ENCODE data around the gene ACVRL1. TPM values are rescaled to one million over a fixed set of nuclear protein-coding genes. Genes with fewer than 3 reads are reported as not detected.

The ACVRL1 gene
- total RNA-seq, 4 donors from 2014 or later: 2.0 to 71.3 (median 14.5) TPM

DNA sequence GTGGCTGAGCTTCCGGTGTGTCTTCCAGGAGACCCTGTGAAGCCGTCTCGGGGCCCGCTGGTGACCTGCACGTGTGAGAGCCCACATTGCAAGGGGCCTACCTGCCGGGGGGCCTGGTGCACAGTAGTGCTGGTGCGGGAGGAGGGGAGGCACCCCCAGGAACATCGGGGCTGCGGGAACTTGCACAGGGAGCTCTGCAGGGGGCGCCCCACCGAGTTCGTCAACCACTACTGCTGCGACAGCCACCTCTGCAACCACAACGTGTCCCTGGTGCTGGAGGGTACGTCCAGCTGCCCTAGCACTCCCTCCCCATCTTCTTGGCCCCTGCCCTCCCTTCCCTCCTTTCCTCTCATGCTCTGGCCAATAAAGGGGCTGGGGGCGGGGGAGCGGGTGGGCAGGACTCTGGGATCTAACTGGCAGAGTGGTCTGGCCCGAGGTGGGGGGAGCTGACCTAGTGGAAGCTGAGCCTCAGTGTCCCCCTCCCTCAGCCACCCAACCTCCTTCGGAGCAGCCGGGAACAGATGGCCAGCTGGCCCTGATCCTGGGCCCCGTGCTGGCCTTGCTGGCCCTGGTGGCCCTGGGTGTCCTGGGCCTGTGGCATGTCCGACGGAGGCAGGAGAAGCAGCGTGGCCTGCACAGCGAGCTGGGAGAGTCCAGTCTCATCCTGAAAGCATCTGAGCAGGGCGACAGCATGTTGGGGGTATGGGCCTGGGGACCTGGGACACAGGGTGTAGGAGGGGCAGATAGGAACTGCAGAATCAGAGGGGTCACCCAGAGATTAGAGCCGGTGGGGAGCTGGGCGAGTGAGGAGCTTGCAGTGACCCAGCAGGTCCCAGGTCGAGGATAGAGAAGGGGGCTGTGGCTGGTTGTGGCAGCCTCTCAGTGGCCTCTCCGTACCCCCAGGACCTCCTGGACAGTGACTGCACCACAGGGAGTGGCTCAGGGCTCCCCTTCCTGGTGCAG is 6.0 kb downstream of the ACVRL1 start:
- Histone ChIP-seq H3K9me3 (no peaks in the 10 kb centered on the region), H3K4me3 (peak overlapping the region in 2 of 4 donors; percentile 28 to 51), H3K27me3 (peaks cover 0 to 22% (median 0%) of the 10 kb centered on the region in 4 donors), H3K36me3 (peaks cover 0 to 17% (median 0%) of the 10 kb centered on the region in 3 donors), H3K27ac (peak overlapping the region in 3 of 4 donors; percentile 48 to 95 (median 92)), H3K4me1 (peaks cover 8 to 73% (median 31%) of the 10 kb centered on the region in 3 donors)
- DNase-seq: no peak
- 77 to 84% methylated on average over 12 to 13 of the region's 30 CpGs for WGBS, 2 donors
- TF ChIP-seq, protein P1, sequence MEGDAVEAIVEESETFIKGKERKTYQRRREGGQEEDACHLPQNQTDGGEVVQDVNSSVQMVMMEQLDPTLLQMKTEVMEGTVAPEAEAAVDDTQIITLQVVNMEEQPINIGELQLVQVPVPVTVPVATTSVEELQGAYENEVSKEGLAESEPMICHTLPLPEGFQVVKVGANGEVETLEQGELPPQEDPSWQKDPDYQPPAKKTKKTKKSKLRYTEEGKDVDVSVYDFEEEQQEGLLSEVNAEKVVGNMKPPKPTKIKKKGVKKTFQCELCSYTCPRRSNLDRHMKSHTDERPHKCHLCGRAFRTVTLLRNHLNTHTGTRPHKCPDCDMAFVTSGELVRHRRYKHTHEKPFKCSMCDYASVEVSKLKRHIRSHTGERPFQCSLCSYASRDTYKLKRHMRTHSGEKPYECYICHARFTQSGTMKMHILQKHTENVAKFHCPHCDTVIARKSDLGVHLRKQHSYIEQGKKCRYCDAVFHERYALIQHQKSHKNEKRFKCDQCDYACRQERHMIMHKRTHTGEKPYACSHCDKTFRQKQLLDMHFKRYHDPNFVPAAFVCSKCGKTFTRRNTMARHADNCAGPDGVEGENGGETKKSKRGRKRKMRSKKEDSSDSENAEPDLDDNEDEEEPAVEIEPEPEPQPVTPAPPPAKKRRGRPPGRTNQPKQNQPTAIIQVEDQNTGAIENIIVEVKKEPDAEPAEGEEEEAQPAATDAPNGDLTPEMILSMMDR (IDR thresholded peaks at IDR 0.05): no peak
- TF ChIP-seq POLR2A (IDR thresholded peaks at IDR 0.05): no peak
- intact Hi-C loops (cut with DNase I): no loop called here

DNA sequence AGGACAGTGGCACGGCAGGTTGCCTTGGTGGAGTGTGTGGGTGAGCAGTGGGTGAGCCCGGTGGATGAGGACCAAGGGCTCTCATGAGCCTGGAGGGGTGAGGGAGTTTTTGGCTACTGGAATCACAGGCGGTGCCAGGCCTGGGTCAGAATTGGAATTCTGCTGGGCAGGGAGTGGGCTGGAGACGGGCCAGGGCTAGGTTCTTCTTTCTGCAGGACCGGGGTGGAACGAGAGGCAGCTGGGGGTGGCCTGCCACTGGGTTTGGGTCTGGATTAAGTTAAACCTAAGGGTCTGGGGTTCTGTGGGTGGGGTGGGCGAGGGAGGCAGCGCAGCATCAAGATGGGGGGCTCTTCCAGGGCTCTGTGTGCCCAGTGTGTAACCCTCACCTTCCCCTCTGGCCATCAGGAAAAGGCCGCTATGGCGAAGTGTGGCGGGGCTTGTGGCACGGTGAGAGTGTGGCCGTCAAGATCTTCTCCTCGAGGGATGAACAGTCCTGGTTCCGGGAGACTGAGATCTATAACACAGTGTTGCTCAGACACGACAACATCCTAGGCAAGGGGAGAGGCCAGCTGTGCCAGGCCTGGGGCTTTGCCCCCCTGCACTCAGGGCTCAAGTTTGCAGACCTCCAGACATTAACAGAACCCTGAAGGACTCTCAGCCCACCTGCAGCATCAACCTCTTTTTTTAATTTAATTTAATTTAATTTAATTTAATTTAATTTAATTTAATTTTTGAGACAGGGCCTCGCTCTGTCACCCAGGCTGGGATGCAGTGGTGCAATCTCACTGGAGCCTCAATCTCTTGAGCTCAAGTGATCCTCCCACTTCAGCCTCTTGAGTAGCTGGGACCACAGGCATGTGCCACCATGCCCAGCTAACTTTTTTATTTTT is 7.0 kb downstream of the ACVRL1 start:
- H3K27me3 ChIP-seq: peaks cover 0 to 13% (median 0%) of the 10 kb centered on the region in 4 donors
- 79 to 90% methylated on average over 11 to 13 of the region's 17 CpGs for WGBS, 2 donors
- intact Hi-C loops (cut with DNase I): no loop called here
- no peaks in the 10 kb centered on the region for H3K9me3 ChIP-seq
- no peak for DNase-seq
- no peak overlapping the region for H3K4me3 ChIP-seq
- peaks cover 8 to 70% (median 31%) of the 10 kb centered on the region in 3 donors for H3K4me1 ChIP-seq
- peak overlapping the region in 1 of 4 donors; percentile 5 for H3K27ac ChIP-seq
- TF ChIP-seq, protein P1 (IDR thresholded peaks at IDR 0.05): no peak
- TF ChIP-seq POLR2A (IDR thresholded peaks at IDR 0.05): no peak
- H3K36me3 ChIP-seq: peaks cover 0 to 25% (median 0%) of the 10 kb centered on the region in 3 donors

DNA sequence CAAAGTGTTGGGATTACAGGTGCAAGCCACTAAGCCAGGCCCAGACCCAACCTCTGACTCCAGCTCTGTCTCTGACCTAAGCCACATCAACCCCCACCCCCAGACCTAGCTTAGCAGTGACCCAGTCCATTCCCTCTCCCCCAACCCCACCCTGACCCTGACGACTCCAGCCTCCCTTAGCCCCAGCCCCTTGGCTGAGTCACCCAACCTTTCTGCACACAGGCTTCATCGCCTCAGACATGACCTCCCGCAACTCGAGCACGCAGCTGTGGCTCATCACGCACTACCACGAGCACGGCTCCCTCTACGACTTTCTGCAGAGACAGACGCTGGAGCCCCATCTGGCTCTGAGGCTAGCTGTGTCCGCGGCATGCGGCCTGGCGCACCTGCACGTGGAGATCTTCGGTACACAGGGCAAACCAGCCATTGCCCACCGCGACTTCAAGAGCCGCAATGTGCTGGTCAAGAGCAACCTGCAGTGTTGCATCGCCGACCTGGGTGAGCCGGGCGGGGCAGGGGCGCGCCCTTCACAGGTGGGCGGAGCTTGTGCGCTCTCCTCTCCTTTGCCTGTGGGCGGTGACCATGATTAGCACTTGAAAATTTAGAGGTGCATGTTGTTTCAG is 7.8 kb downstream of the ACVRL1 start:
- no peak for TF ChIP-seq POLR2A (IDR thresholded peaks at IDR 0.05)
- TF ChIP-seq, protein P1 (IDR thresholded peaks at IDR 0.05): no peak
- WGBS, 2 donors: 85 to 91% methylated on average over 15 to 20 of the region's 28 CpGs
- peaks cover 8 to 62% (median 31%) of the 10 kb centered on the region in 3 donors for H3K4me1 ChIP-seq
- intact Hi-C loops (cut with DNase I): no loop called here
- no peak for DNase-seq
- H3K27me3 ChIP-seq: peaks cover 0 to 11% (median 0%) of the 10 kb centered on the region in 4 donors
- no peak overlapping the region for H3K4me3 ChIP-seq
- no peaks in the 10 kb centered on the region for H3K9me3 ChIP-seq
- H3K27ac ChIP-seq: no peak overlapping the region
- peaks cover 0 to 25% (median 0%) of the 10 kb centered on the region in 3 donors for H3K36me3 ChIP-seq

DNA sequence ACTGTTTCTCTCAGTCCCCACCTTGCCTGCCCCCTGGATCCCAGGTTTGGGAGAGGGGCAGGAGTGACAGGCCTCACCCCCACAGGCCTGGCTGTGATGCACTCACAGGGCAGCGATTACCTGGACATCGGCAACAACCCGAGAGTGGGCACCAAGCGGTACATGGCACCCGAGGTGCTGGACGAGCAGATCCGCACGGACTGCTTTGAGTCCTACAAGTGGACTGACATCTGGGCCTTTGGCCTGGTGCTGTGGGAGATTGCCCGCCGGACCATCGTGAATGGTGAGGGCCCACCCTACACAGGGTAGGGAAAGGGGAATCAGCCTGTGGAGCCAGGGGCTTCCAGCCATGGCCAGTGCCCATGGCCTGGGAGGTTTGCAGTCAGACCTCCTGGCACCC is 8.6 kb downstream of the ACVRL1 start:
- H3K27ac ChIP-seq: no peak overlapping the region
- H3K4me3 ChIP-seq: no peak overlapping the region
- WGBS, 2 donors: no CpG with 5 or more reads among the region's 11 CpGs
- intact Hi-C loops (cut with DNase I): no loop called here
- TF ChIP-seq, protein P1 (IDR thresholded peaks at IDR 0.05): no peak
- no peak for TF ChIP-seq POLR2A (IDR thresholded peaks at IDR 0.05)
- H3K27me3 ChIP-seq: peaks cover 0 to 4% (median 0%) of the 10 kb centered on the region in 4 donors
- no peak for DNase-seq
- H3K4me1 ChIP-seq: peaks cover under 1 to 54% (median 23%) of the 10 kb centered on the region in 3 donors
- no peaks in the 10 kb centered on the region for H3K9me3 ChIP-seq
- H3K36me3 ChIP-seq: peaks cover 0 to 25% (median 0%) of the 10 kb centered on the region in 3 donors
